HepG2 (cell line): ENCODE data around the gene MRPL14. TPM values are rescaled to one million over a fixed set of nuclear protein-coding genes. Genes with fewer than 3 reads are reported as not detected.

ENCODE experiments used
- ATAC-seq: fragments of 200-7000 bp; cut with Tn5 transposase; 3 replicates; pipeline ENCODE4 v1.9.1; 2020; ENCODE audit warnings: mild to moderate bottlenecking, moderate library complexity
- BruUV-seq: library from RNA; stranded (reverse); fragments of 400-500 nt; replicated peaks from 2 replicates; lab custom pipeline; 2021; lab: Mats Ljungman, UMichigan
- CTCF ChIA-PET: fragments of 300-600 bp; formaldehyde crosslinking; extraction: SDS; loops from one replicate; lab custom pipeline; 2021; ENCODE audit warnings: low total read pairs, inconsistent platforms, low intra/inter-chr PET ratio; lab: Yijun Ruan, JAX
- POLR2A ChIA-PET: fragments of 350-600 bp; sonication (Branson Sonifier 250); formaldehyde crosslinking; loops from one replicate; lab custom pipeline; 2020; ENCODE audit warnings: antibody characterized with exemption, inconsistent platforms; lab: Yijun Ruan, JAX
- DNase-seq: peaks from one replicate; pipeline ENCODE4 v3.0.0-alpha.2; 2015; ENCODE audit warnings: low spot score
- FAIRE-seq: peaks from 3 replicates; lab custom pipeline; 2011; peaks lifted over from hg19 to GRCh38; lab: Jason Lieb, UNC
- H2AFZ ChIP-seq: one replicate; pipeline ENCODE4 v1.6.1; 2011; ENCODE audit warnings: low read length, inconsistent platforms
- H3K27ac ChIP-seq: fragments of 300-600 bp; 3 replicates; pipeline ENCODE4 v1.8.0; 2011; ENCODE audit warnings: mixed run types, mild to moderate bottlenecking, mixed read lengths, low read length, inconsistent platforms; ENCODE audit not compliant: insufficient read depth; ENCODE audit errors: extremely low read length
- H3K27me3 ChIP-seq, 2 experiments: fragments of 200-600 bp in 1 of 2; 2 replicates in 1 of 2; 3 replicates in 1 of 2; pipeline versions ENCODE4 v1.6.0 to v1.8.0; 2011; ENCODE audit warnings: low read length in 2 of 2, mild to moderate bottlenecking in 2 of 2, moderate library complexity in 2 of 2, inconsistent platforms in 1 of 2; ENCODE audit not compliant: insufficient read depth in 2 of 2, control insufficient read depth in 1 of 2
- H3K36me3 ChIP-seq, 2 experiments: fragments of 200-600 bp in 1 of 2; replicated peaks in 1 of 2; 2 replicates in 1 of 2; 3 replicates in 1 of 2; pipeline versions ENCODE4 v1.5.1 to v1.8.0; 2011; ENCODE audit warnings: low read length in 2 of 2, inconsistent platforms in 1 of 2; ENCODE audit not compliant: insufficient read depth in 2 of 2, control insufficient read depth in 1 of 2
- H3K4me1 ChIP-seq: 2 replicates; pipeline ENCODE4 v1.5.1; 2012; ENCODE audit warnings: low read length, inconsistent platforms; ENCODE audit not compliant: insufficient read depth
- H3K4me2 ChIP-seq: 2 replicates; pipeline ENCODE4 v1.6.0; 2011; ENCODE audit warnings: low read depth, low read length, inconsistent platforms
- H3K4me3 ChIP-seq, 3 experiments: fragments of 200-600 bp in 1 of 3; sonication (generic), shearing (Covaris generic) in 1 of 3; replicated peaks in 1 of 3; 2 replicates each; pipeline ENCODE4 v1.5.1; 2011 to 2016; ENCODE audit warnings: low read length in 3 of 3, inconsistent platforms in 2 of 3, low read depth in 2 of 3, mild to moderate bottlenecking in 2 of 3, control low read depth in 1 of 3, mixed read lengths in 1 of 3; ENCODE audit not compliant: insufficient read depth in 1 of 3
- H3K79me2 ChIP-seq: one replicate; pipeline ENCODE4 v1.6.1; 2011; ENCODE audit warnings: low read length, inconsistent platforms; ENCODE audit not compliant: insufficient read depth
- H3K9ac ChIP-seq: 2 replicates; pipeline ENCODE4 v1.6.0; 2011; ENCODE audit warnings: mild to moderate bottlenecking, low read depth, low read length, inconsistent platforms; ENCODE audit not compliant: insufficient read depth
- H3K9me3 ChIP-seq: 2 replicates; pipeline ENCODE4 v1.5.1; 2012; ENCODE audit warnings: mild to moderate bottlenecking, low read length
- H4K20me1 ChIP-seq: 2 replicates; pipeline ENCODE4 v1.6.0; 2011; ENCODE audit warnings: inconsistent platforms, mild to moderate bottlenecking, low read length, moderate library complexity; ENCODE audit not compliant: insufficient read depth
- GMEB2 ChIP-seq: IDR thresholded peaks from 2 replicates; pipeline ENCODE4 v1.6.1; 2016; ENCODE audit warnings: missing biosample characterization, missing genetic modification reagents, low read depth
- KDM5A ChIP-seq: fragments of 200-600 bp; sonication (generic); IDR thresholded peaks from 2 replicates; pipeline ENCODE4 v1.7.0; 2018; ENCODE audit warnings: antibody characterized with exemption, mild to moderate bottlenecking, low read length, borderline replicate concordance
- TBX3 ChIP-seq: fragments of 450-650 bp; IDR thresholded peaks from 2 replicates; pipeline ENCODE4 v1.6.1; 2017; ENCODE audit warnings: antibody characterized with exemption, mild to moderate bottlenecking, inconsistent platforms, borderline replicate concordance
- WGBS: methylation state at CpG from one replicate; pipeline ENCODE4 v1.1.6; 2017; ENCODE audit warnings: low lambda C conversion rate; 5-methylcytosine and 5-hydroxymethylcytosine counted together
- in situ Hi-C: cut with HindIII; loops from 2 replicates; pipeline ENCODE4 v1.10.0; 2017; ENCODE audit warnings: low pct_unique_long_range_greater_than_20kb; ENCODE audit not compliant: extremely low pct_ligation_motif_present
- intact Hi-C: fragments of 100-400 bp; cut with micrococcal nuclease; formaldehyde crosslinking; loops from one replicate; pipeline ENCODE4 v1.10.0; 2022; ENCODE audit not compliant: unreplicated experiment
- polyA plus RNA-seq, 8 experiments: library from polyadenylated mRNA; depleted of rRNA in 3 of 8; stranded (reverse) in 7 of 8; unstranded in 1 of 8; fragments of >200 nt; fragmentation: Illumina TruSeq in 4 of 8; extraction: Trizol in 4 of 8; gene quantifications; 2 replicates each; pipeline versions ENCODE4 v1.2.1 to v1.2.3, GENCODE V29; 2011 to 2016; ENCODE audit warnings: low read depth in 4 of 8, missing spikeins in 1 of 8, mixed read lengths in 1 of 8; ENCODE audit not compliant: insufficient read depth in 1 of 8
- total RNA-seq, 5 experiments: library from RNA; depleted of rRNA; stranded (reverse); fragments of >200 nt; fragmentation: Illumina TruSeq; extraction: Trizol; gene quantifications; 2 replicates each; pipeline ENCODE4 v1.2.3, GENCODE V29; 2016; ENCODE audit warnings: low read depth in 1 of 5
- TF ChIP-seq, protein P1 (sequence below), 2 experiments: IDR thresholded peaks; 2 replicates each; pipeline ENCODE4 v1.6.1; 2011 to 2012; ENCODE audit warnings: low read length in 2 of 2, borderline replicate concordance in 1 of 2, low read depth in 1 of 2, mild to moderate bottlenecking in 1 of 2, moderate library complexity in 1 of 2

Gene MRPL14
- total and polyA plus RNA-seq, 2 of the 13 experiments (the other 11 are each of a cell fraction or from before 2014, with no cell fraction given) = 157 to 178 TPM

DNA sequence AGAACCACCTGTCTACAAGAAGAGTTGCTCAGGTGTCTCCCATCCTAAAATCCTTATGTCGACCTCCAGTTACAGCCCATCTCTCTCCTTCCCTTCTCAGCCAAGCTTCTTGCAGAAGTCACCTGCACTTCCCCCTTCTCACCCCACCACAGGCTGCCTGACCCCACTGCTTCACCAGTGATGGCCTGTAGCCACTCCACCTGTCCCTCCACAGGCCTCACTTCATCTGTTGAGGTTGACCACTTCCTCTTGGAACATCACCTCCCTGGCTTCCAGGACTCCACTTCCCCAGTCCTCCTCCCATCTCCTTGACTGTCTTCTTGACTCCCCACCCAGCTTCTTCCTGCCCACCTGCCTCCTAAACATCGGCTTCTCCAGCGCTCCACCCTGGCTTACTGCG lies 25.4 kb downstream of the MRPL14 start:
- FAIRE-seq = no peak
- H4K20me1 ChIP-seq = no peaks in the 10 kb centered on the region
- H3K4me2 ChIP-seq = no peak overlapping the region
- H3K4me3 ChIP-seq = no peak overlapping the region
- intact Hi-C loops (loop anchor here (5.0 kb wide), 1 partner anchor 40 kb away; no protein-coding TSS in a partner anchor), in situ Hi-C loops (loop anchor here (5.0 kb wide), 2 partner anchors 50 to 135 kb away; no protein-coding TSS in a partner anchor)
- TF ChIP-seq KDM5A (no peak), GMEB2 (CRISPR knock-in tag) (no peak), TBX3 (no peak)
- TF ChIP-seq, protein P1, sequence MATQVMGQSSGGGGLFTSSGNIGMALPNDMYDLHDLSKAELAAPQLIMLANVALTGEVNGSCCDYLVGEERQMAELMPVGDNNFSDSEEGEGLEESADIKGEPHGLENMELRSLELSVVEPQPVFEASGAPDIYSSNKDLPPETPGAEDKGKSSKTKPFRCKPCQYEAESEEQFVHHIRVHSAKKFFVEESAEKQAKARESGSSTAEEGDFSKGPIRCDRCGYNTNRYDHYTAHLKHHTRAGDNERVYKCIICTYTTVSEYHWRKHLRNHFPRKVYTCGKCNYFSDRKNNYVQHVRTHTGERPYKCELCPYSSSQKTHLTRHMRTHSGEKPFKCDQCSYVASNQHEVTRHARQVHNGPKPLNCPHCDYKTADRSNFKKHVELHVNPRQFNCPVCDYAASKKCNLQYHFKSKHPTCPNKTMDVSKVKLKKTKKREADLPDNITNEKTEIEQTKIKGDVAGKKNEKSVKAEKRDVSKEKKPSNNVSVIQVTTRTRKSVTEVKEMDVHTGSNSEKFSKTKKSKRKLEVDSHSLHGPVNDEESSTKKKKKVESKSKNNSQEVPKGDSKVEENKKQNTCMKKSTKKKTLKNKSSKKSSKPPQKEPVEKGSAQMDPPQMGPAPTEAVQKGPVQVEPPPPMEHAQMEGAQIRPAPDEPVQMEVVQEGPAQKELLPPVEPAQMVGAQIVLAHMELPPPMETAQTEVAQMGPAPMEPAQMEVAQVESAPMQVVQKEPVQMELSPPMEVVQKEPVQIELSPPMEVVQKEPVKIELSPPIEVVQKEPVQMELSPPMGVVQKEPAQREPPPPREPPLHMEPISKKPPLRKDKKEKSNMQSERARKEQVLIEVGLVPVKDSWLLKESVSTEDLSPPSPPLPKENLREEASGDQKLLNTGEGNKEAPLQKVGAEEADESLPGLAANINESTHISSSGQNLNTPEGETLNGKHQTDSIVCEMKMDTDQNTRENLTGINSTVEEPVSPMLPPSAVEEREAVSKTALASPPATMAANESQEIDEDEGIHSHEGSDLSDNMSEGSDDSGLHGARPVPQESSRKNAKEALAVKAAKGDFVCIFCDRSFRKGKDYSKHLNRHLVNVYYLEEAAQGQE (IDR thresholded peaks at IDR 0.05; ENCODE audit: borderline replicate concordance in 1 of 2, low read depth in 1 of 2, low read length in 2 of 2) = no peak
- BruUV-seq = no TSS peak
- ChIA-PET POLR2A (interaction anchor here (1.0 to 4.9 kb wide), 2 partner anchors 10 to 55 kb away, joined by 3 to 27 read pairs; no protein-coding TSS in a partner anchor), CTCF (interaction anchor here (6.1 kb wide), 1 partner anchor 50 kb away, joined by 74 read pairs; no protein-coding TSS in a partner anchor)
- no peaks in the 10 kb centered on the region for H3K27me3 ChIP-seq
- no peak overlapping the region for H3K9ac ChIP-seq
- peaks cover under 1% of the 10 kb centered on the region for H3K79me2 ChIP-seq
- peaks cover 58% of the 10 kb centered on the region for H3K4me1 ChIP-seq
- peaks cover 18 to 29% of the 10 kb centered on the region in 2 experiments for H3K36me3 ChIP-seq
- H3K27ac ChIP-seq = no peak overlapping the region
- DNase-seq = no peak
- H3K9me3 ChIP-seq = no peaks in the 10 kb centered on the region
- WGBS = 97% methylated on average over 4 of the region's 4 CpGs
- ATAC-seq = no peak
- no peak overlapping the region for H2AFZ ChIP-seq
